Measurements from ENCODE around the gene SIX2. TPM values are rescaled to one million over a fixed set of nuclear protein-coding genes. Genes with fewer than 3 reads are reported as not detected.

The SIX2 gene
- total and polyA plus RNA-seq, 2 of the 8 experiments (the other 6 are each of a cell fraction or from before 2014, with no cell fraction given): 0.47 to 1.0 TPM

DNA sequence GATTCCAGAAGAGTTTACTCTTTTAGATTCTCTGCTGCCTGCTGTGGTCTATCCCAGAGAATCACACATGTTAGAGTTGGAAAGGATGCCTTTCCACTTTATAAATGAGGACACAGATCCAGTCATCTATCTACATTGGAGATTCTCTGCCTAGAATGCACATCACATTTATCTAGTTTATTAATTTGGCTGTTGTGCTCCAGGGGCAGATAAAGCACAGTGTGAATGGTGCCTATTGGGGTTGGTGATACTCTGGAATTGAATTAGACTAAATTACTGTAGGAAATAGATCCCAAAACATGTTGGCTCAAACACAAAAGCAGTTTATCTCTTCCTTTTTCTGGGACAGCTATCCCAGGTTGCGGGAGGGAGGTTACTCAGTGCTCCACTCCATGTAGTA is 14.9 kb downstream of the SIX2 start:
- Histone ChIP-seq H4K8ac (ENCODE audit: extremely low read depth, insufficient read depth, low read length) (no peak overlapping the region), H2AK5ac (ENCODE audit: low read depth, low read length) (no peak overlapping the region), H3K9me3 (ENCODE audit: insufficient read depth in 2 of 2, low read depth in 1 of 2, low read length in 1 of 2) (no peaks in the 10 kb centered on the region), H3K9ac (replicated peaks in 1 of 4; ENCODE audit: extremely low read depth in 1 of 4, low read depth in 3 of 4, low read length in 3 of 4) (no peak overlapping the region), H2BK5ac (ENCODE audit: low read depth, low read length) (no peak overlapping the region), H4K5ac (ENCODE audit: insufficient read length, low read depth, low read length) (no peak overlapping the region), H4K91ac (replicated peaks; ENCODE audit: insufficient read length, low read length) (no peak overlapping the region), H3K79me2 (ENCODE audit: control insufficient read depth in 1 of 2, insufficient read depth in 2 of 2, low read length in 2 of 2) (no peaks in the 10 kb centered on the region), H3K27me3 (replicated peaks in 1 of 4; ENCODE audit: control insufficient read depth in 3 of 4, extremely low read depth in 1 of 4, insufficient read depth in 3 of 4, low read length in 3 of 4) (peaks cover 7 to 21% (median 17%) of the 10 kb centered on the region in 4 experiments), H2BK120ac (replicated peaks; ENCODE audit: low read depth, low read length) (no peak overlapping the region), H3K14ac (ENCODE audit: insufficient read length) (no peak overlapping the region), H3K27ac (ENCODE audit: low read depth, low read length) (no peak overlapping the region), H2AFZ (ENCODE audit: low read length) (no peak overlapping the region), H2BK20ac (ENCODE audit: low read length) (no peak overlapping the region), H4K20me1 (replicated peaks in 1 of 2; ENCODE audit: control insufficient read depth in 1 of 2, insufficient read depth in 2 of 2, low read length in 2 of 2) (no peaks in the 10 kb centered on the region), H2BK12ac (ENCODE audit: low read depth, low read length) (no peak overlapping the region), H3K4me3 (ENCODE audit: extremely low read depth in 1 of 4, insufficient read depth in 2 of 4, low read depth in 3 of 4, low read length in 4 of 4) (no peak overlapping the region), H2BK15ac (ENCODE audit: low read length) (no peak overlapping the region), H3K4ac (replicated peaks; ENCODE audit: insufficient read length, low read depth, low read length) (no peak overlapping the region), H3K36me3 (ENCODE audit: control insufficient read depth in 2 of 4, insufficient read depth in 4 of 4, low read length in 3 of 4) (no peaks in the 10 kb centered on the region), H3K4me1 (replicated peaks in 1 of 4; ENCODE audit: control insufficient read depth in 3 of 4, insufficient read depth in 4 of 4, low read length in 3 of 4) (no peaks in the 10 kb centered on the region), H3K23ac (ENCODE audit: insufficient read length) (no peak overlapping the region), H3K18ac (ENCODE audit: extremely low read depth, low read length) (no peak overlapping the region), H3K79me1 (ENCODE audit: low read depth, low read length) (no peaks in the 10 kb centered on the region), H3K4me2 (ENCODE audit: insufficient read depth in 1 of 2, low read depth in 2 of 2, low read length in 2 of 2) (no peak overlapping the region), H3K23me2 (ENCODE audit: low read depth, low read length) (no peaks in the 10 kb centered on the region), H3K56ac (replicated peaks; ENCODE audit: insufficient read length, low read depth, low read length) (no peak overlapping the region)
- 76% methylated on average over 1 of the region's 1 CpG; no CpG with 5 or more reads in 1 of the 2 experiments for WGBS, 2 experiments (ENCODE audit: extremely low coverage in 1 of 2, insufficient coverage in 1 of 2, insufficient read length in 1 of 2, insufficient replicate concordance in 2 of 2, low coverage in 1 of 2, low lambda C conversion rate in 2 of 2, missing lambda C conversion rate in 1 of 2)
- no peak for FAIRE-seq
- ChIA-PET CTCF (ENCODE audit: partially characterized antibody) (no interaction called here), POLR2A (ENCODE audit: partially characterized antibody) (no interaction called here)
- TF ChIP-seq ZNF274 (IDR thresholded peaks at IDR 0.05; ENCODE audit: borderline replicate concordance, extremely low read depth, low read length) (no peak), FOSL1 (IDR thresholded peaks at IDR 0.05; ENCODE audit: insufficient read depth, low read depth, low read length) (no peak), SRF (IDR thresholded peaks at IDR 0.05; ENCODE audit: low read depth, low read length) (no peak), HDAC6 (IDR thresholded peaks at IDR 0.05; ENCODE audit: low read depth, low read length) (no peak), MAFK (IDR thresholded peaks at IDR 0.05; ENCODE audit: low read depth, low read length) (no peak), HDAC2 (IDR thresholded peaks at IDR 0.05; ENCODE audit: borderline replicate concordance in 1 of 2, low read depth in 2 of 2, low read length in 2 of 2) (no peak), SP4 (IDR thresholded peaks at IDR 0.05; ENCODE audit: low read length) (no peak)
- no peak for DNase-seq (ENCODE audit: low read depth in 1 of 2, low spot score in 2 of 2)
